ENCODE data around the gene AHCYL2. TPM values are rescaled to one million over a fixed set of nuclear protein-coding genes. Genes with fewer than 3 reads are reported as not detected.
A peak's percentile ranks its signal among the peaks of the same experiment; 100 is the strongest.
"Not testable (repeated sequence)": the region's sequence is repeated elsewhere in the genome, so short reads cannot be mapped to it uniquely, and the experiment has no call there.

Gene AHCYL2
- total RNA-seq, 5 donors from 2014 or later (not counting 1 experiment from before 2014, with no cell fraction given) = 13.1 to 17.6 (median 15.9) TPM

DNA sequence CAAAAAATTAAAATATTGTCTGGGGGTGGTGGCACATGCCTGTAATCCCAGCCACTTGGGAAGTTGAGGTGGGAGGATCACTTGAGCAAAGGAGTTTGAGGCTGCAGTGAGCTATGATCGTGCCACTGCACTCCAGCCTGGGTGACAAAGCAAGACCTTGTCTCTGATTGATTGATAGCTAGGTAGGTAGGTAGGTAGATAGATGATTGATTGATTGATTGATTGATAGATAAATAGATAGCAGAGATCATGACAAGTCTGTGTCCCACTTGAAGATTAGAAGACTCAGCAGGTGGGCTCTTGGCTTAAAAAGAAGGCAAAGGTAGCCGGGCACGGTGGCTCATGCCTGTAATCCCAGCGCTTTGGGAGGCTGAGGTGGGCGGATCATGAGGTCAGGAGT, 27.8 kb downstream of the AHCYL2 start:
- H3K4me3 Mint-ChIP-seq; DNase-seq; H3K27ac Mint-ChIP-seq; H3K27ac ChIP-seq (ENCODE audit: low read length); ATAC-seq (replicated peaks in 1 of 4); H3K4me1 ChIP-seq (ENCODE audit: control insufficient read depth in 1 of 2, extremely low read depth in 1 of 2, insufficient read depth in 2 of 2, low read length in 2 of 2); POLR2A ChIA-PET; H3K36me3 ChIP-seq (ENCODE audit: control insufficient read depth in 2 of 2, extremely low read depth in 1 of 2, insufficient read depth in 1 of 2, low read length in 1 of 2); H3K9me3 Mint-ChIP-seq; H3K27me3 Mint-ChIP-seq; H3K4me3 ChIP-seq (ENCODE audit: control insufficient read depth in 1 of 2, extremely low read depth in 1 of 2, low read length in 1 of 2); H3K36me3 Mint-ChIP-seq; H3K27me3 ChIP-seq (replicated peaks in 1 of 2; ENCODE audit: control insufficient read depth in 2 of 2, extremely low read depth in 1 of 2, insufficient read depth in 2 of 2, low read length in 1 of 2); H3K9me3 ChIP-seq: not testable (repeated sequence)
- CTCF ChIA-PET = interaction anchor here in 1 of 2 donors (0.6 kb wide), 1 partner anchor 25 kb away, joined by 5 read pairs; no protein-coding TSS in a partner anchor
- 100% methylated on average over 2 of the region's 5 CpGs for WGBS (ENCODE audit: insufficient coverage)
- H3K4me1 Mint-ChIP-seq = peaks cover 18 to 29% (median 19%) of the 10 kb centered on the region in 3 donors

DNA sequence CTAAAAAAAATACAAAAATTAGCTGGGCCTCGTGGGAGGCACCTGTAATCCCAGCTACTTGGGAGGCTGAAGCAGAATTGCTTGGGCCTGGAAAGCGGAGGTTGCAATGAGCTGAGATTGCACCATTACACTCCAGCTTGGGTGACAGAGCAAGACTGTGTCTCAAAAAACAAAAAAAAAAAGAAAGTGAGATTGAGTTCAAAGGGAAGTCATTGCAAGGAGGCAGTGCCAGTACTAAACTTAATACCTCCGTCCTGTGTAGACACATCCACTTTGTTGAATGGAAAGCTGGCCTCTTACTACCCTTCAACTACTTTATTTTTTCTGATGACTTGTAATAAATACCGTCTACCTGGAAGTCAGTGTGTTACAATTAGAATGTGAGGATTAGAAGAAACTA, 31.0 kb downstream of the AHCYL2 start:
- Histone ChIP-seq H3K36me3 (ENCODE audit: control insufficient read depth in 2 of 2, extremely low read depth in 1 of 2, insufficient read depth in 1 of 2, low read length in 1 of 2) (no peaks in the 10 kb centered on the region), H3K9me3 (no peaks in the 10 kb centered on the region), H3K27me3 (replicated peaks in 1 of 2; ENCODE audit: control insufficient read depth in 2 of 2, extremely low read depth in 1 of 2, insufficient read depth in 2 of 2, low read length in 1 of 2) (no peaks in the 10 kb centered on the region), H3K27ac (ENCODE audit: low read length) (no peak overlapping the region), H3K4me3 (ENCODE audit: control insufficient read depth in 1 of 2, extremely low read depth in 1 of 2, low read length in 1 of 2) (no peak overlapping the region), H3K4me1 (ENCODE audit: control insufficient read depth in 1 of 2, extremely low read depth in 1 of 2, insufficient read depth in 2 of 2, low read length in 2 of 2) (peaks cover 0 to 9% of the 10 kb centered on the region in 2 experiments)
- no peak for DNase-seq
- CTCF ChIA-PET = no interaction called here
- H3K36me3 Mint-ChIP-seq = peaks cover 4% of the 10 kb centered on the region
- H3K9me3 Mint-ChIP-seq = no peaks in the 10 kb centered on the region
- no peaks in the 10 kb centered on the region for H3K27me3 Mint-ChIP-seq
- H3K4me1 Mint-ChIP-seq = peaks cover 28 to 45% (median 36%) of the 10 kb centered on the region in 3 donors
- WGBS (ENCODE audit: insufficient coverage) = 50% methylated on average over 1 of the region's 4 CpGs
- no peak overlapping the region for H3K4me3 Mint-ChIP-seq
- no peak overlapping the region for H3K27ac Mint-ChIP-seq
- ATAC-seq (replicated peaks in 1 of 4) = no peak
- POLR2A ChIA-PET = no interaction called here

DNA sequence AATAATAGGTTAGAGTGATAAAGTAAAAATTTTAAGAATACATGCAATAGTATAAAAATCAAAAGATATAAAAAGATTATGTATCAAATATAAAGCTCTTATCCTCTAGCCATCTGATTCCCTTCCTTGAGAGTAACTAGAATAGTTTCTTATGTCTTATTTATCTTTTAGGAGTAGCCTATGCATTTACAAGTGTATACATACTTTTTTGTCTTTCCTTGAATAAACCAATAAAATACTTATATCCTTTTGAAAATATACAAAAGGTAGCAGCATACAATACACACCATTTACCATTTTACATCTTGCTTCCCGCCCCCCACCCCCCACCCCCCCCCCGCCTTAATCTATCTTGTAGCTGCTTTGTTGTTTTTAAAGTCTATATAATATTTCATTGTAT, 31.4 kb downstream of the AHCYL2 start:
- H3K9me3 ChIP-seq = no peaks in the 10 kb centered on the region
- H3K27me3 Mint-ChIP-seq = no peaks in the 10 kb centered on the region
- H3K36me3 Mint-ChIP-seq = peaks cover 4% of the 10 kb centered on the region
- WGBS (ENCODE audit: insufficient coverage) = no CpG with 5 or more reads among the region's 2 CpGs
- no peak overlapping the region for H3K4me3 ChIP-seq (ENCODE audit: control insufficient read depth in 1 of 2, extremely low read depth in 1 of 2, low read length in 1 of 2)
- H3K27ac Mint-ChIP-seq = no peak overlapping the region
- DNase-seq (no peak), ATAC-seq (replicated peaks in 1 of 4) (no peak)
- POLR2A ChIA-PET = no interaction called here
- H3K27me3 ChIP-seq (replicated peaks in 1 of 2; ENCODE audit: control insufficient read depth in 2 of 2, extremely low read depth in 1 of 2, insufficient read depth in 2 of 2, low read length in 1 of 2) = no peaks in the 10 kb centered on the region
- no peaks in the 10 kb centered on the region for H3K36me3 ChIP-seq (ENCODE audit: control insufficient read depth in 2 of 2, extremely low read depth in 1 of 2, insufficient read depth in 1 of 2, low read length in 1 of 2)
- no peaks in the 10 kb centered on the region for H3K9me3 Mint-ChIP-seq
- H3K4me3 Mint-ChIP-seq = no peak overlapping the region
- peaks cover 25 to 41% (median 33%) of the 10 kb centered on the region in 3 donors for H3K4me1 Mint-ChIP-seq
- peaks cover 0 to 9% of the 10 kb centered on the region in 2 experiments for H3K4me1 ChIP-seq (ENCODE audit: control insufficient read depth in 1 of 2, extremely low read depth in 1 of 2, insufficient read depth in 2 of 2, low read length in 2 of 2)
- no peak overlapping the region for H3K27ac ChIP-seq (ENCODE audit: low read length)
- CTCF ChIA-PET = interaction anchor here in 1 of 2 donors (0.6 kb wide), 1 partner anchor 22 kb away, joined by 4 read pairs; no protein-coding TSS in a partner anchor

DNA sequence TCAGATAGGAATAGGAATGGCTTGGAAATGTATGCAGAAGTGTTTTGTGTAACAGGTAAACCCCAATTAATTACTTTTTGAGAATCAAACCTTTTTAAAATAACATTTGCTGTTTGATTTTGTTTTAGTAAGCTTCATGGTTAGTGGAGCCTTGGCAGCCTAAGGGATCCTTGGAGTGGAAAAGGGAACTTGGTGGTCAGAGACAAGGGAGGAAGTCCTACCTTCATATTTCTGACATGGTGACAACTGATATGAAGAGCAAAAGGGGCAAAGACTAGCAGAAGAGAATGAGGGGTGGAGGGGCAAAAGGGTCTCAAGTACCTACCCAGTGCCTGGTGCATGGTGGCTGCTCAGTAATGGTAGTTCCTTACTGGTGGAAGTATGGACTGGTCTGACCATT, 32.3 kb downstream of the AHCYL2 start:
- no peak overlapping the region for H3K27ac Mint-ChIP-seq
- H3K9me3 Mint-ChIP-seq = no peaks in the 10 kb centered on the region
- no peak for DNase-seq
- no peak for ATAC-seq (replicated peaks in 1 of 4)
- ChIA-PET CTCF (no interaction called here), POLR2A (no interaction called here)
- peaks cover 4% of the 10 kb centered on the region for H3K36me3 Mint-ChIP-seq
- Histone ChIP-seq H3K4me1 (ENCODE audit: control insufficient read depth in 1 of 2, extremely low read depth in 1 of 2, insufficient read depth in 2 of 2, low read length in 2 of 2) (peaks cover 1 to 9% of the 10 kb centered on the region in 2 experiments), H3K36me3 (ENCODE audit: control insufficient read depth in 2 of 2, extremely low read depth in 1 of 2, insufficient read depth in 1 of 2, low read length in 1 of 2) (no peaks in the 10 kb centered on the region), H3K4me3 (ENCODE audit: control insufficient read depth in 1 of 2, extremely low read depth in 1 of 2, low read length in 1 of 2) (no peak overlapping the region), H3K9me3 (no peaks in the 10 kb centered on the region), H3K27me3 (replicated peaks in 1 of 2; ENCODE audit: control insufficient read depth in 2 of 2, extremely low read depth in 1 of 2, insufficient read depth in 2 of 2, low read length in 1 of 2) (no peaks in the 10 kb centered on the region), H3K27ac (ENCODE audit: low read length) (no peak overlapping the region)
- H3K4me1 Mint-ChIP-seq = peaks cover 32 to 51% (median 36%) of the 10 kb centered on the region in 3 donors
- no peaks in the 10 kb centered on the region for H3K27me3 Mint-ChIP-seq
- H3K4me3 Mint-ChIP-seq = no peak overlapping the region

DNA sequence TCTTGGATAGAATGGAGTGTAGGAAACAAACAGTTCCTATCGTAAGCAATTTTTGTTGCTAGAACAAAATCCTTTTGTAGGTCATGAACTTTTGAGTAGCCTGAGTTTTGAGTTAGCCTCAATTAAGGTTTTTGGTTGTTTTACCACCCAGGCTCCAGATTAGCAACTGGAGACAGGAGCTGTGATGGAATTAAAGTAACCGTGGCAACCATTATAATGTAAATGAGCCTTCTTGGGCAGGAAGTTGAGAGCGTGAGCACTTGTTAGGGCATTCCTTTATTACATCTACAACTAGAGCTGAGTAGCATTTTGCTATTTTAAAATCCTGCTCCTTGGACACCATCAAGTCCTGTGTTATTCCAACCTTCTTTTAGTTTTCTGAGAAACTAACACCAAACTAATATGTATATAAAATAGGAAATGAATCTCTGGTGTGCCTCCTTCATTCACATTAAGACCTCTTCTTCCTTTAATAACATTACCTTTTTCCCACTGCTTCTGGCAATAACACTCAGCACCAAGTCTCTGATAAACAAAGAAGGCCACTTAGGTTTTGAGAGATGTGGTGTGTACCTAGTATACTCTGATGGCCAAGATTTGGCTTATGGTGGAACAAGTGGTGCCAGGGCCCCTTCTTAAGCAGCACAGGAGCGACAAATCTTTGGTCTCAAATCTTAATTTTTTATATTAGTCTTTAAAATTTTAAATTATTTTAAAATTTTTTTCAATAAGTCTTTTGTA, 34.0 kb downstream of the AHCYL2 start:
- ATAC-seq (replicated peaks in 1 of 4) (peak in 1 of 4 experiments; percentile 52), DNase-seq (peak in 1 of 35 experiments; percentile 15)
- H3K36me3 ChIP-seq (ENCODE audit: control insufficient read depth in 2 of 2, extremely low read depth in 1 of 2, insufficient read depth in 1 of 2, low read length in 1 of 2) = no peaks in the 10 kb centered on the region
- Mint-ChIP-seq H3K9me3 (no peaks in the 10 kb centered on the region), H3K36me3 (peaks cover 4% of the 10 kb centered on the region), H3K27me3 (no peaks in the 10 kb centered on the region), H3K4me3 (peak overlapping the region; percentile 44 to 68 (median 55)), H3K27ac (peak overlapping the region; percentile 59 to 65), H3K4me1 (peaks cover 34 to 55% (median 39%) of the 10 kb centered on the region in 3 donors)
- POLR2A ChIA-PET = interaction anchor here (0.5 to 0.7 kb wide), 4 partner anchors 106 to 1383 kb away, joined by 3 to 10 read pairs (median 5); no protein-coding TSS in a partner anchor
- H3K27ac ChIP-seq (ENCODE audit: low read length) = no peak overlapping the region
- H3K4me1 ChIP-seq (ENCODE audit: control insufficient read depth in 1 of 2, extremely low read depth in 1 of 2, insufficient read depth in 2 of 2, low read length in 2 of 2) = peaks cover 6 to 14% of the 10 kb centered on the region in 2 experiments
- 40% methylated on average over 1 of the region's 4 CpGs for whole genome bisulfite sequencing (ENCODE audit: insufficient coverage)
- CTCF ChIA-PET = interaction anchor here in 1 of 2 donors (0.7 kb wide), 1 partner anchor 47 kb away, joined by 4 read pairs; no protein-coding TSS in a partner anchor
- no peaks in the 10 kb centered on the region for H3K27me3 ChIP-seq (replicated peaks in 1 of 2; ENCODE audit: control insufficient read depth in 2 of 2, extremely low read depth in 1 of 2, insufficient read depth in 2 of 2, low read length in 1 of 2)
- no peak overlapping the region for H3K4me3 ChIP-seq (ENCODE audit: control insufficient read depth in 1 of 2, extremely low read depth in 1 of 2, low read length in 1 of 2)
- H3K9me3 ChIP-seq = no peaks in the 10 kb centered on the region

DNA sequence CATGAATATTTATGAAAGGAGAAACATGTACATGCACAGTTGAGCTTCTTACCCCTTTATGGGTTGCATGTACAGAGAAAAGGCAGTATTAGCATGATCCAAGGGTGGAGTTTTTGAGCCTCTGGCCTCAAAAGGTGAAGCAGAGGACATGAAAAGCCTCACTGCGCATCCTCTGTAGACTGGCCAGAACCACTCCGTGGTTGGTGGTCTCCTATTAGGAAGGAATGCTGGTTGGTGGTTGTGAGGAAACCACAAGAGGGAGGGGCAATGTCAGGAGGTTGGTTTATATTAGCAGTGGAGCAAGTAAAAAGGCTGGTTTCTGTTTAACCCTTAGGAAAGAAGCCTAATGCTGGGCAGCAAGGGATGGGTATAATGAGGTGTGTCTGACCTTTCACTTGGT, 37.5 kb downstream of the AHCYL2 start:
- Mint-ChIP-seq H3K27me3 (no peaks in the 10 kb centered on the region), H3K27ac (no peak overlapping the region), H3K9me3 (no peaks in the 10 kb centered on the region), H3K4me1 (peaks cover 27 to 40% (median 37%) of the 10 kb centered on the region in 3 donors), H3K4me3 (peak overlapping the region in 1 of 3 donors; percentile 10), H3K36me3 (no peaks in the 10 kb centered on the region)
- Histone ChIP-seq H3K9me3 (no peaks in the 10 kb centered on the region), H3K4me1 (ENCODE audit: control insufficient read depth in 1 of 2, extremely low read depth in 1 of 2, insufficient read depth in 2 of 2, low read length in 2 of 2) (peaks cover 6 to 14% of the 10 kb centered on the region in 2 experiments), H3K4me3 (ENCODE audit: control insufficient read depth in 1 of 2, extremely low read depth in 1 of 2, low read length in 1 of 2) (no peak overlapping the region), H3K27ac (ENCODE audit: low read length) (no peak overlapping the region), H3K36me3 (ENCODE audit: control insufficient read depth in 2 of 2, extremely low read depth in 1 of 2, insufficient read depth in 1 of 2, low read length in 1 of 2) (no peaks in the 10 kb centered on the region), H3K27me3 (replicated peaks in 1 of 2; ENCODE audit: control insufficient read depth in 2 of 2, extremely low read depth in 1 of 2, insufficient read depth in 2 of 2, low read length in 1 of 2) (no peaks in the 10 kb centered on the region)
- DNase-seq = peak in 3 of 35 experiments; percentile 1 to 23 (median 1)
- ATAC-seq (replicated peaks in 1 of 4) = no peak
- ChIA-PET POLR2A (interaction anchor here in 1 of 2 donors (0.8 kb wide), 1 partner anchor 31 kb away, joined by 4 read pairs; no protein-coding TSS in a partner anchor), CTCF (interaction anchor here in 1 of 2 donors (0.8 kb wide), 1 partner anchor 98 kb away, joined by 4 read pairs; no protein-coding TSS in a partner anchor)
- 39% methylated on average over 2 of the region's 2 CpGs for WGBS (ENCODE audit: insufficient coverage)

Data from T-cell (primary cell).